Measurements from ENCODE around the gene BTK.
"Not testable (repeated sequence)": the region's sequence is repeated elsewhere in the genome, so short reads cannot be mapped to it uniquely, and the experiment has no call there.

The BTK gene

GRCh38 chrX:101334310-101334709 is 51.7 kb downstream of the BTK start:
- not testable (repeated sequence) for DNase-seq

DNA sequence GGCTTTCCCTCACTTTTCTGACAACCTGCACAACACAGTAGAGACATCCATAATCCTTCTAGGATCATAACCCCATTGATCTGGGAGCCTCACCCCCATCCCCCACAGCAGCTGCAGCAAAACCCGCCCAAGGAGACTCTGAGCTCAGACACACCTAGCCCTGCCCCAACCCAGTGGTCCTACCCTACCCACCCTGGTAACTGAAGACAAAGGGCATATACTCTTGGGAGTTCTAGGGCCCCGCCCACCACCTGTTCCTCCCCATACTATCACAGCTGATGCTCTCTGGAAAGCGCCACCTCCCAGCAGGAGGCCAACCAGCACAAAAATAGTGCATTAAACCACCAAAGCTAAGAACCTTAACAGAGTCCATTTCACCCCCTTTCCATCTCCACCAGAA is 59.4 kb downstream of the BTK start:
- not testable (repeated sequence) for DNase-seq

- DNase-seq: no peak
Measured at GRCh38 chrX:101303790-101304189, 82.2 kb downstream of the BTK start.
